GM10266 (cell line): ENCODE measurements around the gene USF2.

Source experiments
- DNase-seq: peaks from one replicate; pipeline ENCODE4 v3.0.0; 2012; ENCODE audit errors: extremely low spot score
- CTCF ChIP-seq: IDR thresholded peaks from 2 replicates; pipeline ENCODE4 v1.5.1; 2012; ENCODE audit warnings: mild to moderate bottlenecking, low read depth; ENCODE audit not compliant: control insufficient read depth, insufficient read depth; ENCODE audit errors: missing control alignments

USF2 gene

DNA sequence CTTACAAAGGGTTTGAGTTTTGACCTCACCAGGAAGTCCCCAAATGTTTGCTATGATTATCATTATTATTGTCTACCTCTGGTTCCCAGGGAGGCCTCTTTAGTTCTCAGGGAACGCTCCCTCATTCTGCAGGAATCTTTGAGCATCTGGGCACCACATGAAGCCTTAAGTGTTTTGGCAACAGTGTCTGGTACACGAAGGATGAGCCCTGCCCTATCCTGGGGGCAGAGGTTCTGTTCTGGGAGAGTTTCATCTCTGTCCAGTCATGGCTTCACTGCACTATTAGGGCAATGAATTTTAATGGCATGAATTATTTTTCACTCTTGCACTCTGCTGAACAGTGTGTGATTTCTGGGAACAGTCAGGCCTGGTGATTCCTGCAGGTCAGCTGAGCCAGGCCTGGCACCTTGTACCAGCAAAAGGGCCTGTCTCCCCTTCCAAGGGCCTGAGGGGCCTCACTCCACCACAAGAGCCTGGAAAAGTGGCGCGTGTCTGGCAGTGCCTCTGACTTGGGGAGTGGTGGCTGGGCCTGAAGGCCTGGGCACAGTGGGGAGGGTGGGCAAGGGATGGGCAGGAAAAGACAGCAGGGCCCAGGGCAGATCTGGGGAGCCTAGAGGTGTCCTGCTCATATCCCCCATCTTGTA is 44.8 kb upstream of the USF2 start:
- TF ChIP-seq CTCF: no peak

GRCh38 chr19:35224681-35225571 is 43.8 kb upstream of the USF2 start:
- no peak for DNase-seq
- TF ChIP-seq CTCF: no peak

More for the DNA sequence above, 44.8 kb upstream of the USF2 start:
- DNase-seq: no peak

GRCh38 chr19:35225951-35226350 is 42.8 kb upstream of the USF2 start:
- TF ChIP-seq CTCF: no peak
- DNase-seq: no peak

DNA sequence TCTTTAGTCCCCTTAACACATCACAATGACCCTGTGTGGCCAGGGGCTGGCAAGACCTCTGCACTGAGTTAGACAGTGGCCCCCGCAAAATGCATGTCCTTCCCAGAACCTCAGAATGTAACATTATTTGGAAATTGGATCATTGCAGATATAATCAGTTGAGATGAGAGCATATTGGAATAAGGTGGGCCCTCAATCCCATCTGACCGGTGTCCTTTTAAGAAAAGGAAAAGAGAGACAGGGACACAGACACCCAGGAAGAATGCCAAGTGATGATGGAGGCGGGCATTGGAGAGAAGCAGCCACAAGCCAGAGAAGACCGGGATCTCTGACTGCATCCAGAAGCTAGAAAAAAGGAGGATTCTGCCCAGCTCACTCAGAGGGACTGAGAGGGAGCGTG is 42.0 kb upstream of the USF2 start:
- TF ChIP-seq CTCF: no peak
- DNase-seq: no peak

GRCh38 chr19:35228177-35228930 is 40.4 kb upstream of the USF2 start, which contains the start of gene FAM187B:
Gene FAM187B, minus strand, starts transcription at chr19:35228739. Its CDS starts 59 bp downstream, at chr19:35228680.
- TF ChIP-seq CTCF: no peak
- no peak for DNase-seq

GRCh38 chr19:35229601-35230000 is 39.2 kb upstream of the USF2 start:
- TF ChIP-seq CTCF: no peak
- no peak for DNase-seq
